ENCODE data around the gene FCRL4.

The FCRL4 gene

DNA sequence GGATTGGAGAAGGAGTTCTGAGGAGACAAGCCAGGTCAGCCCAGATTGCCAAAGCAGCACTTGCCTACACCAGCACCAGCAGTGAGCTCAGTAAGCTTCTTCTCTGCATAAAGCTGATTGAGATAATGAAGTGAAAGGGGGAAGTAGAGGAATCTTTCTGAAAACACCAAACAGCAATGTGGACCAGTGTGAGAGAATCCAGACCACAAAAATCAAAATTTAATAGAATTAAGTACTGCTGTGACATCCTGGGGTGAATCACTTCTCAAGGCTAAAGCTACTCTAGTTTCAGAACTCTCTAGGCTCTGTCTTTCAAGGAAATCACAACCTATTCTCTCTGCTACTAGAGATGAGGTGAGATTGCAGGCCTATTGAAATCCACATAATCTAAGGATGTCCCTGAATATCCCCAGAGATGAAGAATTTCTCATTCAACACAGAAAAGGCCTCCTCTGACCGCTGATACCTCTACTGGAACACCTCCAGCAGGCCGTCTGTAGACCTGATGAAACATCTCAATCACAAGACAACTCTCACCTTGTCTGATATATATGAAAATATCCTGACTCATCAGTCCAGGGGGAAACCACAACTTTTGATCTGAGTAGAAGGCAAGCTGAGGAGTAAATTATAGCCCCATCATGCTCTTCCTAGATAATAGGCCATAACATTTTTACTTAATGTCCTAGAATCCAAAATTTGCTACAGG is at the start of gene FCRL4:
TSS of gene FCRL4 (minus strand) at position 127 of the 709 bp plus-strand sequence. CDS start 141 bp downstream, outside the sequence.
- in situ Hi-C loops (cut with MboI; ENCODE audit: low sequenced_read_pairs): no loop called here

DNA sequence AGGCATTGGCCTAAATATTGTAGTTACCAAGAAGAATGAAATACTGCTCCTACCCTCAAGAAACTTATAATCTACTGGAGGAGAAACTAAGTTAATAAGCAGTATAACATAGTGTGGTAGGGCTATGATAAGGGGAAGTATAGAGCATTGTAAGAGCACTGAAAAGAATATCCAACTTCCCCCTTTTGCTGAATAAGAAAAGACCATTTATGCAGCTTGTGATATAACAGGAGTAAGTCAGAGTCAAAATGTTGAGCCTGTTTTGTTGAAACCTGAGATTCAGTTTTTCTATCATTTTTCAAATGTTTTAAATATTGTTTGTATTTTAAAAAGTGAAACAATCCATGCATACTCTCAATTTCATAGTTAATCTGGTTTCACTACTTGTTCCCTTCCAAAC is 48.3 kb upstream of the FCRL4 start:
- in situ Hi-C loops (cut with MboI; ENCODE audit: low sequenced_read_pairs): no loop called here

DNA sequence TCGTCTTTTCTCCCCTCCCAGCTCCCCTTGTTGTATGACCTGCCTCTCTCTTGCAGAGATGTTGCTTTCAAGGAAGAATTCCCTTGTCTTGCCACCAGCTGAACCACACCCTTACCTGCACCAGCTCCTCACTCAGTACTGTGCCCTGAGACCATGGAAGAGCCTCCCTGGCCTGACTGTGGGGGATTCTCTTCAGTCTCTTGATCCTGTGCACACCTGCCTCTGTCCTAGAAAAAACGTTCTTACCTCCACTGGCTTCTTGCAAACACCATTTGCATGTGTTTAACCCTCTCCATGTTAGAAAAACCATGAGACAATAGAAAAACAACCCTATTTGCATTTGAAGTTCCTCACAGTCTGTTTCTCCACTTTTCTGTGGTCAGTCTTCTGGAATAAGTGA is 43.3 kb upstream of the FCRL4 start:
- in situ Hi-C loops (cut with MboI; ENCODE audit: low sequenced_read_pairs): no loop called here

DNA sequence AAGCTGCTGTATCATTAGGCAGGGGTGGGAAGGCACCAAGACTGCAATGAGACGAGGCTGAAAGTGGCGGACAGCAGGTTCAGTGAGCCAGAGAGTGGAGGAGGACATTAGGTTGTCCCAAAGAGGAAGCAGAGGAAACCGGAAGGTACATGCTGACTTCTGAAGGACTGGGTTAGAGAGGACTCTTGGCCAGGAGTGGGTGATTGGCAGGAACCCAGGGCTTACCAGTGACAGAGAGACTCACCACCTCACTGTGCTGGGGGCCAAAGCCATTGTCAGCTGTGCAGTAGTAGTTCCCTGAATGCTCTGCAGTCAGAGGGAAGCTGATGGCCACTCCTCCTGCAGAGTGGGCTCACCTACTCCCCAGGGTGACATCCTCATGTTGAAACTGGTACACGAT is 41.9 kb upstream of the FCRL4 start:
- in situ Hi-C loops (cut with MboI; ENCODE audit: low sequenced_read_pairs): no loop called here

DNA sequence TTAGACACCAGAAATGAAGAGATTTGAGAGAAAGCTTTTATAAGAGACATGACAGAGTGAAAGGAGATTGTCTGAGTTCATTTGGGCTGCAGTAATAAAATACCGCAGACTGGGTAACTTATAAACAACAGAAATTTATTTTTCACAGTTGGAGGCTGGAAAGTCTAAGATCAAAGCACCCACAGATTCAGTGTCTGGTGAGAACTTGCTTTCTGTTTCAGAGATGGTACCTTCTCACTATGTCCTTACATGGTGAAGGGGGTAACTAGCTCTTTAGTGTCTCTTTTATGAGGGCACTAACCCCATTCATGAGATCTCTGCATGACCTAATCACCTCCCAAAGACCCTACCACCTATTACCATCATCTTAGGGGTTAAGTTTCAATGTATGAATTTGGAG is 30.9 kb upstream of the FCRL4 start:
- in situ Hi-C loops (cut with MboI; ENCODE audit: low sequenced_read_pairs): no loop called here

DNA sequence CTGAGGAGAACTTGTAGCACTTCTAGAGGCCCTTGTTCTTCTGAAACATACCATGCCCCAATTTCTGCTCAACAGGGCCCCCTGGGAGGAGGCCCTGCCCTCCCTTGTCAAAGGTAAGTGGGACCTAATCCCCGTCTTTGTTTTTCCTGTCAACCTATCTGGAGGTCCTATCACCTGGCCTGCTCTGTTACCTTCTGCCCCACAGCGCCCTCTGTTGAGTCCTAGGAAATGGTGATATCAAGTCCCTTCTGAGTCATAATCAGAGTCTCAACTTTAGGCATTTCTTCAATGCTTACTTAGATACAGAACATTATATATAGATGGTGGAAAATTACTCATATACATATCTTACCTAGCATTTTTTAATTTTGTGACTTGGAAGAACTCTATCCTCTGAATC is 28.2 kb upstream of the FCRL4 start:
- in situ Hi-C loops (cut with MboI; ENCODE audit: low sequenced_read_pairs): no loop called here

DNA sequence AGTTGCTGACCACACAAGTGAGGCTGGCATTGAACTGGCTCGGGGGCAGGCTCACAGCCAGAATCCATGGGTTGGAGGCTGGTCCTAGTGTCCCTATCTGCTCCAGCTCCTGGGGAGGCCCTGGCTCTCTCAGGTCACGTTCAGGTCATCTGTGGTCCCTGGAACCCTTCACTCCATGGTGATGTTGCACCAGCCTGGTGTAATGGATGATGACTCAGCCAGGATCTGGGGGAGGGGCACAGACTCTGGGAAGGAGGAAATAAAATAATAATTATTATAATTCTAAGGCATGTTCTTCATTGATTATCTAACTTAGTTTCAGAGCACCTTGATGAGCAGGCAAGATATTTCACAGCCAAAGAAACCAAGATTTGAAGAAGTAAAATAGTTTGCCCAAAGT is 26.6 kb upstream of the FCRL4 start:
- in situ Hi-C loops (cut with MboI; ENCODE audit: low sequenced_read_pairs): no loop called here

DNA sequence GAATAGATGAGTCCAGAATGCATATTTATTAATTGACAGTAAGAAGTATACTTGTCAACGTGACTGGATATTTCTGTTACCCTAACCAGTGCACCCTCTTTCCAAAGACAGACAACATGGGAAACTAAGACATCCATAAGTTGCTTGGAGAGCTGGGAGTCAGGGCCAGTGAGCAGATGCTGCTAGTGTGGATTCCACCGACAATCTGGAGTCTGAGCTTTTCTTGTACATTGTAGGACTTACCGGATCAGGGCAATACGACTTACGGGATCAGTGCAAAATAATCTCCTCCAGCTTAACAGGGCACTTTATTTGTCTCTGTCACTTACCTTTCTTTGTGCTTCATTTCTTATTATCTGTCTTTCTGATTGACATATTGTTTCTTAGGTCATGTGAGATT is 24.6 kb upstream of the FCRL4 start:
- in situ Hi-C loops (cut with MboI; ENCODE audit: low sequenced_read_pairs): no loop called here

DNA sequence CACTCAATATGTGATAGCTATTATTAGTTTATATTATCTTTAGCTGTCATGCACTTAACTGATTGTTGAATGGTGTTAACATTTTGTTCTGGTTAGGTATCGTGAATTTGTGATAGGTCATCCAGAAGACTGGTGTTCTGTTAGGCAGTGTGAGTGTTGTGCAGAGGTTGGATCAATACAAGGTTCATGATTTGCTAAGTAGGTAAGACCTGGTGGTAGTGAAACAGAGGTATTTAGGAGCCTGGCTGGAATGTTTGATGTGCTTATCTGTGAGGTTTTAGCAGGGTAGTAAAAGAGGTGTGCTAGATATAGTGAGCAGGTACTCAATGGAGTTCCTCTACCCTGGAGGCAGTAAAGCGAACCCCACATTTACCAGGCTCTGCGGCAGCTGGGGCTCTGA is 20.3 kb upstream of the FCRL4 start:
- in situ Hi-C loops (cut with MboI; ENCODE audit: low sequenced_read_pairs): no loop called here

DNA sequence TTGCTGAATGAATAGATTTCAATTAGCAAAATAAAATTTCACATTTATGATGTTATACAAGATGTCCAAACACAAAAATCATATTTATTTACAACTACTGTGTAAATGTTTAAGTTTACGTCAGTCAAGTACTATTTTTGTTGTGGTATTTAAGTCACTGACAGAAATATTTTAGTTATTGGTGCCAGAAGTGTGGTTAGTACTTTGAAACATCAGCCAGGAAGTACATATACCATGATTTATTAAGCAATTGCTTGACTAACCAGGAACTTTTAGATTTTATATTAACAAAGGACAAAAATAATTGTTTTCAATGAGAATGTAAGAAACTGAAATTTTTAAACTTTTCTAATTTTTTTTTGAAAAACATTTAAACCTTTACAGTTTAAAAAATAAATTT is 2.4 kb upstream of the FCRL4 start:
- in situ Hi-C loops (cut with MboI; ENCODE audit: low sequenced_read_pairs): no loop called here

DNA sequence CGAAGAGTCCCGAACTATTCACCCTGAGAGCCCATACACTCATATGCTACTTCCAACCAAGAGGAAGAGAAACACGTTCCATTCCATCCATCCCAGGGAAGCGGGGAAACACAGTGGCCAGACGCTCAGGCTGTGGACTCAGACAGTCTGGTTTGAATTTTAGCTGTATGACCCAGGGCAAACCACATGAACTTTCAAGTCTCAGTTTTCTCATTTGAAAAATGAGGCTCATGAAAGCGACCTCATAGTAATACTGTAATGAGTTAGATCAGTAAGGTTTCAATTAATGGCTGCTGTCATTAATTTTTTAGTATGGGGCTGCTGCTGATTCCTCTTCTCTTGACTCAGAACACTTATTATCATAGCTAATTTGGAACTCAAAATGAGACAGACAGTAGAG is 1.5 kb downstream of the FCRL4 start:
- in situ Hi-C loops (cut with MboI; ENCODE audit: low sequenced_read_pairs): no loop called here

DNA sequence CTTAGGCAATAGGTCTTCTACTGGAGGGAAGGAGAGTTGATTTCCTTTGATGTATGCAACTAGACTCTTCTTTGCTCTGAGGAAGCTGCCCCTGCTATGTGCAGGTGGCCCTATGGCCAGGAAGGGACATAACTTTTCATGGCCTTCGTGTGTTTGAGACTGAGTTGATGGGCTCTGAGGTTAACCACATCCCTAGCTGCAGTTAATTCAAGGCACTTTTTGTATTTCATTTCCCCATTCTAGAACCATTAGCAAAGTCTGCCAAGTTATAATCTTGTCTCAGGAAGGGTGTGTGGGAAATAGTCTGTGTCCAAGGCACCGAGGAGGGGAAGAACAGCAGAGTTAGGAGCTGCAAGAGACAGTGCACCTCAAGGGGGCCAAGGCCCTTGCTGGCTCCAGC is 2.5 kb downstream of the FCRL4 start:
- in situ Hi-C loops (cut with MboI; ENCODE audit: low sequenced_read_pairs): no loop called here

DNA sequence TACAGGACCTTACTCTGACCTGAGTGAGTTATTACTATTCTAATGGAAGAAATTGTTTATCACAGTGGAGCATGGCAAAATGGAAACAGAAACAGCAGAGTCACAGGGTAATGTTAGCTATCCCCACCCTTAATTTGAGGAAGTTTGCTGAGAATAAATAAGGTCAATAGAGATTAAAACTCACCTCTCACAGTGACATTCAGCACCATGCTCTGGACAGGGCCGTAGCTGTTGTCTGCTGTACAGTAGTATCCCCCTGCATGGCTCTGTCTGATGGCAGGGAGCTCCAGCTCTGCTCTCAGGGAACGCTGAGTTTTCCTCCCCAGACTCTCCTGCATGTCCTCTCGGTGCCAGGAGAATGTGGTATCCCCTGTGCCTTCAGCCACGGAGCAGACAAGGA is 11.9 kb downstream of the FCRL4 start:
- in situ Hi-C loops (cut with MboI; ENCODE audit: low sequenced_read_pairs): loop anchor here (10.0 kb wide), 1 partner anchor 109 kb away; no protein-coding TSS in a partner anchor

DNA sequence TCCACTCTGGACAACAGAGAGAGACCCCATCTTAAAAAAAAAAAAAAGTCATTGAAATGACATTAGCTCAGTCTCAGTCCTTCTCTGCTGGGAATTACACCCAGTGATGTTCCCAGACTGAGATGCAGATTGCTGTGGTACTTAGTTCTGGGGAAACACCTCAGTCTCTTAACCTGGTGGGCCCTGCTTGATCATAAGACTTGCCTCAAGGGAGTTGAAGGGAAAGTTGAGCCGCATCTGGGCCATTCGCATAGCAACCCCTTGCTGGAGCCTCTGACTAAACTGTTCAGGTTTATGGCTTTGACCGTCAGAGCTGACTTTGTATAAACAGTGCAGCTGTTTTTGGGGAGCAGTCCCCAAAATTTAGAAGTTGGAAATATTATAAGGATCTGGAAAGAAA is 13.4 kb downstream of the FCRL4 start:
- in situ Hi-C loops (cut with MboI; ENCODE audit: low sequenced_read_pairs): loop anchor here (10.0 kb wide), 1 partner anchor 110 kb away; no protein-coding TSS in a partner anchor

DNA sequence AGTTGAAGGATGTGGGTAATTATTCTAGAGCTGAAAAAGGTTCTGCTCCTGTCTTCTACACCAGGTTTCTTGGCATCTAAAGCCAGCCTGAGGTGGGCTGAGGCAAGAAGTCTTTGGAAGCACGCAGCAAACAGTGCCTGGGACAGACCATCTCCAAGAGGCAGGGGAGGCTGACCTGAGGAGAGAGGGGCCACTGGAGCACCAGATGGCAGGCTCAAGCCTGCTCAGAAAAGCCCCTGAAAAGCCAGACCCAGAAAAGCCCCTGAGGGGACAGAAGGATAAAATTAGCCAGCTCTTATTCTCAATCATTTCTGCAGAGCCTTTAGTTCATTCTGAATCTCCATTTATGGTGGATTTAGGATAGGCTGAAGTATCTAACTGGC is 17.1 kb downstream of the FCRL4 start:
- in situ Hi-C loops (cut with MboI; ENCODE audit: low sequenced_read_pairs): loop anchor here (10.0 kb wide), 1 partner anchor 114 kb away; no protein-coding TSS in a partner anchor

DNA sequence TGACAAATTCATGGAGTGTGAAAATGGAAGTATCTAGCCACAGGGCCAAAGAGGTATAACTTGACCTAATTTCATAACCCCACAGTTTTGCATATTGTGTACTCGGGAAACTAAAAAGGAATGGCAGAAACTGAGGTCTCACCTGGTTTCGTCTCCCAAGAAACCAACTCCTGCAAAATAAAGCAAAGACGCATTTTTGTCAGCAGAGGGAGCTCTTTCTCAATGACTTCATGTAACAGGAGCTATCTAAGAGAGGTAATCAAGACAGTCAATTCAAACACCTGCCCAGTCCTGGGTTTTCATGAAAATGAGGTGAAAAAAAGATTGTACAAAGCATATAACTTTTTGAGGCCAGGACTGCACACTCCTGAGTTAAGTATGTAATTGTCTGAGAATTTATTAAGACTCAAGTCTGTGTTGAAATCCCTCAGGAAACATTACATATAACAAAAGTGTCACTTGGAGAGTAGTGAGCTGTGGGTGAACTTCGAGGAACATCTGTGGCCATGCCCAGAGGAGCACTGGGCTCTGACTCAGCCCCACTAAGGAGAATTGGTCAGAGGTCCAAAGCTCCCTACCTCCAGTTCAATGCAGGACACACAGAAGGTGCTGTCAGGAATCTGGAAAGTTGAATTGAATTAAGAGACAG is 17.6 kb downstream of the FCRL4 start:
- in situ Hi-C loops (cut with MboI; ENCODE audit: low sequenced_read_pairs): loop anchor here (10.0 kb wide), 1 partner anchor 114 kb away; no protein-coding TSS in a partner anchor

DNA sequence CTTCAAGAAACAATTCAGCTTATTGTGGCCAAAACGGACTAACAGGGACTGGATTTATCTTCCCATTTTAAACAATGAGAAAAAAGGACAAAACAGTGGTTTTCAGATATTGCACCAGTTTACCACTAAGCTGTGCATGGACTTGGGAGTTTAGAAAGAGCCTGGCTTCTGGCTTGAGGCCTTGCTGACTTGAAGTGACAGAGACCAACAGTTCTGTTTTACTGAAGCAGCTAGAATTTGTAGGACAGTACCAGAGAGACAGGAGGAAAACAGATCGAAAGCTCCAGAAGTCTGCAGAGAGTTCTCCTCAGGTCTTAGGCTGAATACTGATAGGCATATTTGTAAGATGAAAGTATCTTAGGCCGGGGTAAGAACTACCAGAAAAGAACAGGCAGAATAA is 20.5 kb downstream of the FCRL4 start:
- in situ Hi-C loops (cut with MboI; ENCODE audit: low sequenced_read_pairs): no loop called here

DNA sequence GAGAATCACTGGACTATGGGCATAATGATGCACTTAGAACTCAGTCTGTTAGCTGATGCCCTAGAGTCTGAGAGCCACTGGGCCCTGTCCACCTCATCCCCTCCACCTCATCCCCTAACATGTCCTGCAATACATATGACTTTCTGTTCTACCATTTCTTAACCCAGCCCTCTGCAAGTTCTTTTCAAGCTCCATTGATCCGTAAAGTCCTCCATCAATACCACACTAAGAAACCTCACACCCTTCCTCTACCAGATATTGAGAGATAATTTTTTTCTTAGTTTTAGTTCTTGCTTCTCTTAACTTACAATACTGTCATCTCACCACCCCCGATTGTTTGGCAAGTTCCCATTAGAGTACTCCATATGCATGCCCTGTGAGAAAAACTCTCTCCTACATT is 22.1 kb downstream of the FCRL4 start:
- in situ Hi-C loops (cut with MboI; ENCODE audit: low sequenced_read_pairs): no loop called here

DNA sequence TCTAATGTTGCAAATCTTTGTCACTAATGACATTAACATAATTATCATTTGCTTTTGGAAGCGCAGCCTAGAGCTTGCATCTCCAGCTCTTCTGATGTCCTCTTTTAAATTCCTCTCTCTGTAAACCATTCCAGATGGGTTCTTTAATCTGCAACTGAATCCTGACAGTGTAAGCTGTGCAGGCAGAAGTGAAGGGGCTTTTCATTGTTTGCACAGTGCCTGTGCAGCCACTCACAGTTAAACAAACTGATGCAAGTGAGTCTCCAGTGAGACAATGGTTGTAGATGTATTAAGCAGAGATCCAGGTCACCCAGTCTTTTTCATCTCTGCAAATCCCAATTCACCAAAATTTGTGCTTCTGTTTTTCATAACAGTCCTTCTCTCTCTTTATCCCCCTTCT is 23.0 kb downstream of the FCRL4 start:
- in situ Hi-C loops (cut with MboI; ENCODE audit: low sequenced_read_pairs): no loop called here

DNA sequence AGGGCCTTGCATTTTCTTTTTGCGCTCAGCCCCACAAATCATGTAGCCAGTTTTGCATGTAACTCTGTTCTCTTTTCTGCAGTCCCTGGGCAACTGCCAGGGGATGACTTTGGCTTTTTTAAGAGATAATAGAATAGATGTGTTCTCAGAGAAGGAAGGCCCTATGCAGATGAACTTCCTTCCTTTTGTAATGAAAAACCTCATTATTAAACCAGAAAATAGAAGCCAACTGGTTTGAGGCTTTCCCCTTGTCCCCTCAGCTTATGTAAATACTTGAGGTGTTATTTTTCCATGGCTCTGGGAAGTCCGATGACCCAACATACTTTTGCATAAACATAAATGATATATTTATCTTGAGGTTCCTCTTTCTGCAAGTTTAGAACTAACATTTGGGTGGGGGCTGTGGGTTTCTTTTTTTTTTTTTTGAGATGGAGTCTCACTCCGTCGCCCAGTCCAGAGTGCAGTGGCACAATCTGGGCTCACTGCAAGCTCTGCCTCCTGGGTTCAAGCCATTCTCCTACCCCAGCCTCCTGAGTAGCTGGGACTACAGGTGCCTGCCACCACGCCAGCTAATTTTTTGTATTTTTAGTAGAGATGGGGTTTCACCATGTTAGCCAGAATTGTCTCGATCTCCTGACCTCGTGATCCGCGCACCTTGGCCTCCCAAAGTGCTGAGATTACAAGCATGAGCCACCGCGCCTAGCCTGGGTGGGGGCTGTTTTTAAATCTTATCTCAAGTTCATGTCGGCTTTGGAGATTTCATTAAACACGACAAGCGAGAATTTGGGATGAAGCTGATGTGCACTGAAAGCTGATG is 31.2 kb downstream of the FCRL4 start:
- in situ Hi-C loops (cut with MboI; ENCODE audit: low sequenced_read_pairs): no loop called here

DNA sequence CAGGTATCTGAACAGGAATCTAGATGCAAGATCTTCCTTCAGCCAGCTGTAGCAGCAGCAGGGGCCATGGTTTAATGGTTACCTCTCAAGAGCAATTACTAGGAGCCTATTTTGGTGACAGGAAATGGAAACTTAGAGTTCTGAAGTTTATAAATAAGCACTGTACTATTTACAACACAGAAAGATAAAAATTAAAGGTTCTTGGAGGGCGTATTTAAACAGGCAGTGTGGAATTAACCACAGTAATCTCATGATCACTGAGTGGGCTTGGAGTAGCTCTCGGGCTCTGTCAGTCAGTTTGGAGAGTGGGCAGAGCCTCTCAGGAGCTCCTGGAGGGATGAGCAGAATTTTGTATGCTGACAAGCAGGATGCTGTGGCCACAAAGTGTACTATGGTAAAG is 35.4 kb downstream of the FCRL4 start:
- in situ Hi-C loops (cut with MboI; ENCODE audit: low sequenced_read_pairs): no loop called here

DNA sequence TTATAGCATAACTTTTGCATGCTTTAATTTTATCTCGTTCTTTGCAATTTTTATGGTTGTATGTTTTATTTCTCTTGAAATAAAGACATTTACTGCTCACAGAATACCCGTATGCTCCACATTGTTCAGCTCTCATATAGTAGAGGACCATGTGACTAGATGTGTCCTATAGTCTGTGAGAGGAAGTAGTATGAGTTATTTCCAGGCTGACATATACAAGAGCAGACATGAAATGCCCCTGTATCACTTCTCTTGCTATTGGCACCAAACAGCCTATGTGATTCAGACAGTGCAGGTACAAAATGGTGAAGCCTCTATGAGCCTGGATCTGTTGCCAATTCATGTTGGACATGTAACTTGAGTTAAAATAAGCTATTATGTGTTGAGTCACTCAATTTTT is 39.8 kb downstream of the FCRL4 start:
- in situ Hi-C loops (cut with MboI; ENCODE audit: low sequenced_read_pairs): no loop called here

Measured in HL-60/S4 treated with retinoic acid at 250 ng/mL for 4 days and 3 days (cell line).